CD14-positive monocyte (primary cell): ENCODE measurements around the gene DNAJC5. TPM values are rescaled to one million over a fixed set of nuclear protein-coding genes. Genes with fewer than 3 reads are reported as not detected.
A peak's percentile ranks its signal among the peaks of the same experiment; 100 is the strongest.

Experiments
- DNase-seq, 3 donors: peaks; one replicate each; pipeline ENCODE4 v3.0.0-alpha.2; 2011 to 2022
- H2AFZ ChIP-seq: 2 replicates; pipeline ENCODE4 v1.6.0; 2012; ENCODE audit warnings: mild to moderate bottlenecking, low read depth, low read length, inconsistent platforms; ENCODE audit not compliant: insufficient read depth, poor library complexity, severe bottlenecking
- H3K27ac ChIP-seq, 2 donors: 1 replicate in 1 of 2; 2 replicates in 1 of 2; pipeline ENCODE4 v1.5.1; 2012 to 2013; ENCODE audit warnings: low read length in 2 of 2, control low read depth in 1 of 2, inconsistent platforms in 1 of 2, low read depth in 1 of 2, mild to moderate bottlenecking in 1 of 2
- H3K27me3 ChIP-seq, 2 donors: one replicate each; pipeline versions ENCODE4 v1.6.0 to v1.6.1; 2011 to 2013; ENCODE audit warnings: low read length in 2 of 2; ENCODE audit not compliant: control insufficient read depth in 2 of 2, insufficient read depth in 2 of 2
- H3K36me3 ChIP-seq, 2 donors: replicated peaks in 1 of 2; 1 replicate in 1 of 2; 2 replicates in 1 of 2; pipeline versions ENCODE4 v1.5.1 to v1.6.1; 2012 to 2013; ENCODE audit warnings: low read length in 2 of 2, control low read depth in 1 of 2, inconsistent platforms in 1 of 2, mild to moderate bottlenecking in 1 of 2; ENCODE audit not compliant: insufficient read depth in 2 of 2, control insufficient read depth in 1 of 2
- H3K4me1 ChIP-seq, 2 donors: 1 replicate in 1 of 2; 2 replicates in 1 of 2; pipeline versions ENCODE4 v1.5.1 to v1.6.1; 2012 to 2013; ENCODE audit warnings: low read length in 2 of 2, control low read depth in 1 of 2, inconsistent platforms in 1 of 2, mild to moderate bottlenecking in 1 of 2, moderate library complexity in 1 of 2; ENCODE audit not compliant: insufficient read depth in 2 of 2, control insufficient read depth in 1 of 2
- H3K4me2 ChIP-seq: replicated peaks from 2 replicates; pipeline ENCODE3; 2012; ENCODE audit warnings: low read length, moderate library complexity, mild to moderate bottlenecking; ENCODE audit not compliant: poor library complexity, severe bottlenecking; ENCODE audit errors: extremely low read depth
- H3K4me3 ChIP-seq, 3 experiments: fragments of 200-600 bp in 1 of 3; sonication (generic) in 1 of 3; replicated peaks in 1 of 3; 1 replicate in 2 of 3; 2 replicates in 1 of 3; pipeline ENCODE4 v1.5.1; 2011 to 2013; ENCODE audit warnings: low read length in 3 of 3, mild to moderate bottlenecking in 3 of 3, control low read depth in 2 of 3, low read depth in 2 of 3, inconsistent platforms in 1 of 3, moderate library complexity in 1 of 3
- H3K79me2 ChIP-seq: 2 replicates; pipeline ENCODE4 v1.6.0; 2012; ENCODE audit warnings: mild to moderate bottlenecking, control low read depth, inconsistent platforms, low read length, moderate library complexity; ENCODE audit not compliant: insufficient read depth
- H3K9ac ChIP-seq: 2 replicates; pipeline ENCODE4 v1.6.0; 2017; ENCODE audit warnings: low read length, mild to moderate bottlenecking; ENCODE audit not compliant: insufficient read depth, poor library complexity, severe bottlenecking
- H3K9me3 ChIP-seq, 2 donors: replicated peaks in 1 of 2; 1 replicate in 1 of 2; 2 replicates in 1 of 2; pipeline versions ENCODE4 v1.5.1 to v1.6.1; 2012 to 2013; ENCODE audit warnings: low read length in 2 of 2, control low read depth in 1 of 2; ENCODE audit not compliant: control insufficient read depth in 1 of 2, insufficient read depth in 1 of 2
- H4K20me1 ChIP-seq: 2 replicates; pipeline ENCODE4 v1.6.0; 2012; ENCODE audit warnings: mild to moderate bottlenecking, low read length, control low read depth, moderate library complexity; ENCODE audit not compliant: insufficient read depth
- H3K27ac Mint-ChIP-seq, 7 donors: one replicate each; pipeline ENCODE4 v1.8.0; 2020; ENCODE audit warnings: mild to moderate bottlenecking in 7 of 7, mixed read lengths in 7 of 7, moderate library complexity in 6 of 7, inconsistent platforms in 2 of 7
- H3K27me3 Mint-ChIP-seq, 3 donors: one replicate each; pipeline ENCODE4 v1.8.0; 2021 to 2022; ENCODE audit warnings: low read depth in 3 of 3, mild to moderate bottlenecking in 3 of 3, mixed read lengths in 3 of 3, moderate library complexity in 3 of 3, inconsistent platforms in 1 of 3
- H3K36me3 Mint-ChIP-seq, 2 donors: one replicate each; pipeline ENCODE4 v1.8.0; 2020; ENCODE audit warnings: mixed read lengths in 2 of 2, inconsistent platforms in 1 of 2, mild to moderate bottlenecking in 1 of 2
- H3K4me1 Mint-ChIP-seq: one replicate; pipeline ENCODE4 v1.8.0; 2020; ENCODE audit warnings: mild to moderate bottlenecking, mixed read lengths
- H3K4me3 Mint-ChIP-seq, 2 donors: one replicate each; pipeline ENCODE4 v1.8.0; 2020; ENCODE audit warnings: mild to moderate bottlenecking in 2 of 2, mixed read lengths in 2 of 2, moderate library complexity in 1 of 2
- H3K9me3 Mint-ChIP-seq, 7 donors: one replicate each; pipeline ENCODE4 v1.8.0; 2020 to 2022; ENCODE audit warnings: mixed read lengths in 7 of 7, mild to moderate bottlenecking in 6 of 7, moderate library complexity in 6 of 7, inconsistent platforms in 2 of 7
- CTCF ChIP-seq: fragments of 200-600 bp; IDR thresholded peaks from one replicate; pipeline ENCODE4 v1.8.0; 2022; ENCODE audit warnings: antibody characterized with exemption, mild to moderate bottlenecking
- WGBS: methylation state at CpG from one replicate; pipeline ENCODE4 v1.1.5; 2013; ENCODE audit warnings: missing lambda C conversion rate; ENCODE audit not compliant: insufficient coverage; 5-methylcytosine and 5-hydroxymethylcytosine counted together
- intact Hi-C, 2 donors: fragments of 100-400 bp; cut with micrococcal nuclease; formaldehyde crosslinking; loops; one replicate each; pipeline versions ENCODE4 v1.15.0 to v1.15.1; 2023
- polyA plus RNA-seq, 3 donors: library from polyadenylated mRNA; depleted of rRNA in 1 of 3; unstranded in 2 of 3; stranded (reverse) in 1 of 3; fragments of 300-500 nt in 2 of 3; fragments of >200 nt in 1 of 3; fragmentation: Illumina TruSeq in 2 of 3; gene quantifications; 1 replicate in 2 of 3; 2 replicates in 1 of 3; pipeline ENCODE4 v1.2.3, GENCODE V29; 2012 to 2021

The DNAJC5 gene
- polyA plus RNA-seq, 3 donors: 5.9 to 44.4 (median 7.4) TPM

DNA sequence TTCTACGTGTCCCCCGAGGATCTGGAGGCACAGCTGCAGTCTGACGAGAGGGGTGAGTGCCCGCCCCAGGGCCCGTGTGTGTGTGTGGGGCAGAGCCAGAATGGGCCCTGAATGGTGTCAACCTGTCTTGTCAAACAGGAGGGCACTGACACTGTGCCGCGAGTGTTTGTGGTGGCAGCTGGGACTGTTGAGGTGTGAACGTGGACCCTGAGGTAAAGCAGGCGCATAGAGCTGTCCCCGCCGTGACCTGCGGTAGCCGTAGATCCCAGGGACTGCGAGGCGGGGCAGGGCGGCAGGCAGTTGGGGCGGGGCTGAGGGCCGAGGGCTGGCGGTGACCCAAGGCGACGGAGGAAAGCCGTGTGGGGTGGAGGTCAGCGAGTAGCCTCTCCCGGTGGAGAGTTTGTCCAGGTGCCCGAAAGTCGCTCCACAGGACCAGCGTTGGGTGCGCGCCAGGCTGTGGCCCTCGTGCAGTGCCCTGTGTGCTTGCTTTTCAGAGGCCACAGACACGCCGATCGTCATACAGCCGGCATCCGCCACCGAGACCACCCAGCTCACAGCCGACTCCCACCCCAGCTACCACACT is 36.1 kb downstream of the DNAJC5 start:
- H3K79me2 ChIP-seq: peaks cover 98% of the 10 kb centered on the region
- Mint-ChIP-seq H3K27ac (peak overlapping the region in 4 of 7 donors; percentile 26 to 82 (median 56)), H3K27me3 (peaks cover 0 to 3% (median 0%) of the 10 kb centered on the region in 3 donors), H3K4me1 (peaks cover 5% of the 10 kb centered on the region), H3K36me3 (peaks cover 76 to 98% of the 10 kb centered on the region in 2 donors), H3K9me3 (peaks cover 0 to 3% (median 0%) of the 10 kb centered on the region in 7 donors), H3K4me3 (no peak overlapping the region)
- no peak for DNase-seq
- H3K27ac ChIP-seq: no peak overlapping the region
- H3K9me3 ChIP-seq: no peaks in the 10 kb centered on the region
- H2AFZ ChIP-seq: no peak overlapping the region
- intact Hi-C loops: no loop called here
- H3K36me3 ChIP-seq: peaks cover 98 to 100% of the 10 kb centered on the region in 2 donors
- WGBS: 96% methylated on average over 32 of the region's 37 CpGs
- peaks cover 100% of the 10 kb centered on the region for H4K20me1 ChIP-seq
- TF ChIP-seq CTCF: no peak
- H3K4me3 ChIP-seq: no peak overlapping the region
- no peaks in the 10 kb centered on the region for H3K4me1 ChIP-seq
- H3K9ac ChIP-seq: no peak overlapping the region
- H3K27me3 ChIP-seq: no peaks in the 10 kb centered on the region
- no peak overlapping the region for H3K4me2 ChIP-seq

DNA sequence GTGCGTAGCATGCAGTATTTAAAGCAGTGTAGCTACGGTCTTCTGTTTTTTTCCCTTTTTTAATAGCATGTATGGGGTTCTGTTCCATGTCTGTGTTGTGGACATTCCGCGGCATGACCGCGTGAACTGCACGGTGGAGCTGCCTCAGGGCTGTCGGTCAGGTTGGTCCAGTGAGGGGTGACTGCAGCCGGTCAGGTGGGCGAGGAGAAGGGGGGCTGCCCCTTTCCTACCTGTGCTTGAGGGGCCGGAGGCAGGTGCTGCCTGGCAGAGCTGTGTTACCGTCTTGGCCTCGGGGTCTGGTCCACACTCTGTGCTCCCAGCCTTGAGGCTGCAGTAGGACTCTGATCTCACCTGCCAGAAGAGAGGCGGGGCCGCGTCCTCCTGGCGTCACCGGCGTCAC is 36.8 kb downstream of the DNAJC5 start:
- peaks cover 0 to 3% (median 0%) of the 10 kb centered on the region in 3 donors for H3K27me3 Mint-ChIP-seq
- 98% methylated on average over 15 of the region's 19 CpGs for WGBS
- TF ChIP-seq CTCF: no peak
- H3K27me3 ChIP-seq: no peaks in the 10 kb centered on the region
- no peak overlapping the region for H3K27ac ChIP-seq
- no peak overlapping the region for H3K9ac ChIP-seq
- peaks cover 93 to 100% of the 10 kb centered on the region in 2 donors for H3K36me3 ChIP-seq
- H3K9me3 Mint-ChIP-seq: peaks cover 0 to 3% (median 0%) of the 10 kb centered on the region in 7 donors
- H3K4me3 Mint-ChIP-seq: no peak overlapping the region
- no peak for DNase-seq
- no peak overlapping the region for H3K27ac Mint-ChIP-seq
- intact Hi-C loops: no loop called here
- H3K9me3 ChIP-seq: no peaks in the 10 kb centered on the region
- peaks cover 100% of the 10 kb centered on the region for H4K20me1 ChIP-seq
- H3K36me3 Mint-ChIP-seq: peaks cover 74 to 98% of the 10 kb centered on the region in 2 donors
- no peak overlapping the region for H2AFZ ChIP-seq
- H3K4me1 Mint-ChIP-seq: peaks cover 8% of the 10 kb centered on the region
- no peak overlapping the region for H3K4me3 ChIP-seq
- no peak overlapping the region for H3K4me2 ChIP-seq
- H3K79me2 ChIP-seq: peaks cover 98% of the 10 kb centered on the region
- H3K4me1 ChIP-seq: no peaks in the 10 kb centered on the region
